HEK293T (cell line): ENCODE results near the gene NUDT4.

Experiments used
- SP1 ChIP-seq: fragments of 450-650 bp; IDR thresholded peaks from 2 replicates; pipeline ENCODE4 v1.6.1; 2017
- TF ChIP-seq, protein P1 (sequence below): fragments of 450-650 bp; IDR thresholded peaks from 2 replicates; pipeline ENCODE4 v1.6.1; 2016

GRCh38 chr12:93417967-93418480 is 40.3 kb downstream of the NUDT4 start:
- TF ChIP-seq SP1: no peak
- TF ChIP-seq, protein P1, sequence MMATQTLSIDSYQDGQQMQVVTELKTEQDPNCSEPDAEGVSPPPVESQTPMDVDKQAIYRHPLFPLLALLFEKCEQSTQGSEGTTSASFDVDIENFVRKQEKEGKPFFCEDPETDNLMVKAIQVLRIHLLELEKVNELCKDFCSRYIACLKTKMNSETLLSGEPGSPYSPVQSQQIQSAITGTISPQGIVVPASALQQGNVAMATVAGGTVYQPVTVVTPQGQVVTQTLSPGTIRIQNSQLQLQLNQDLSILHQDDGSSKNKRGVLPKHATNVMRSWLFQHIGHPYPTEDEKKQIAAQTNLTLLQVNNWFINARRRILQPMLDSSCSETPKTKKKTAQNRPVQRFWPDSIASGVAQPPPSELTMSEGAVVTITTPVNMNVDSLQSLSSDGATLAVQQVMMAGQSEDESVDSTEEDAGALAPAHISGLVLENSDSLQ: no peak
